PC-3 (cell line): ENCODE results near the gene TSPAN16.

ENCODE experiments used
- EZH2phosphoT487 ChIP-seq: fragments of 300-600 bp; sonication (generic); IDR thresholded peaks from 2 replicates; pipeline ENCODE4 v1.6.1; 2018; ENCODE audit warnings: mild to moderate bottlenecking, antibody characterized with exemption, low read length, borderline replicate concordance
- TF ChIP-seq, protein P1 (sequence below): fragments of 300-600 bp; sonication (generic); conservative IDR thresholded peaks from 2 replicates; pipeline ENCODE4 v1.5.1; 2017; ENCODE audit warnings: antibody characterized with exemption, low read depth, mild to moderate bottlenecking, low read length

DNA sequence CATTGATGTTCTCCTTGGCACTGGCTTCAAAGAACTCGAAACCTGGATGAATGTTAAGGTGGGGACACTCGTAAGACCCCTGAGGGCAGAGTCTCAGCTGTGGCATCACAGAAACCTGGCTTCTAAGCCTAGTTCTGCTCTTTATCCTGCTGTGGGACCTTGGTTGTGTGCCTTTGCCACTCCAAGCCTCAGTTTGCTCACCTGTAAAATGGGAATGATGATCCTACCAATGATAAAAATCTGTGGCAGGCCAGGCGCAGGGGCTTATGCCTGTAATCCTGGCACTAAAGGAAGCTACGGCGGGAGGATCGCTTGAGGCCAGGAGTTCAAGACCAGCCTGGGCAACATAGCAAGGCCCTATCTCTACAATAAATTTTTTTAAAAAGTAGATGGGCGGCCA is 29.6 kb downstream of the TSPAN16 start:
- TF ChIP-seq, protein P1, sequence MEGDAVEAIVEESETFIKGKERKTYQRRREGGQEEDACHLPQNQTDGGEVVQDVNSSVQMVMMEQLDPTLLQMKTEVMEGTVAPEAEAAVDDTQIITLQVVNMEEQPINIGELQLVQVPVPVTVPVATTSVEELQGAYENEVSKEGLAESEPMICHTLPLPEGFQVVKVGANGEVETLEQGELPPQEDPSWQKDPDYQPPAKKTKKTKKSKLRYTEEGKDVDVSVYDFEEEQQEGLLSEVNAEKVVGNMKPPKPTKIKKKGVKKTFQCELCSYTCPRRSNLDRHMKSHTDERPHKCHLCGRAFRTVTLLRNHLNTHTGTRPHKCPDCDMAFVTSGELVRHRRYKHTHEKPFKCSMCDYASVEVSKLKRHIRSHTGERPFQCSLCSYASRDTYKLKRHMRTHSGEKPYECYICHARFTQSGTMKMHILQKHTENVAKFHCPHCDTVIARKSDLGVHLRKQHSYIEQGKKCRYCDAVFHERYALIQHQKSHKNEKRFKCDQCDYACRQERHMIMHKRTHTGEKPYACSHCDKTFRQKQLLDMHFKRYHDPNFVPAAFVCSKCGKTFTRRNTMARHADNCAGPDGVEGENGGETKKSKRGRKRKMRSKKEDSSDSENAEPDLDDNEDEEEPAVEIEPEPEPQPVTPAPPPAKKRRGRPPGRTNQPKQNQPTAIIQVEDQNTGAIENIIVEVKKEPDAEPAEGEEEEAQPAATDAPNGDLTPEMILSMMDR: no peak
- TF ChIP-seq EZH2phosphoT487: no peak
